ENCODE results near the gene RPN2. TPM values are rescaled to one million over a fixed set of nuclear protein-coding genes. Genes with fewer than 3 reads are reported as not detected.

The RPN2 gene
- total RNA-seq, 1 experiment from 2014 or later = 220 TPM

DNA sequence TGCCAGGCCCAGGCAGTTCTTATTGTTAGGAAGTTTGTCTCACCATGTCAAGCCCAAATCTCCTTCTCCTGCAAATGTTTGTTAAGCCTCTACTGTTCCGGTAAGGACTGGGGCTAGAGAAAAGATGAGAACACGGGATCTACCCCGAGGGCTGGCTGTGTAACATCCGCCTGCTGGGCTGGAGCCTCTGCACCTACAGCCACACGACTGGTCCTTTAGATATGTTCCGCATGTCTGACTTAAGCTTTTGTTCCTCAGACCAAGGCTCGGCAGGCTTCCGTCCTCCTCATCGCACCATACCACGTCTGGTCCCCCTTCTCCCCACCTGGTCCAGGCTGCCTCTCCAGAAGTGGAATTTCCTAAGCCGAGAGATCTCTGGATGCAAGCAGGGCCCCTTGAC lies 79.9 kb downstream of the RPN2 start:
- Histone ChIP-seq H3K9ac (ENCODE audit: low read length) (no peak overlapping the region), H4K20me1 (ENCODE audit: insufficient read depth) (no peaks in the 10 kb centered on the region), H3K27me3 (ENCODE audit: insufficient read depth, low read length) (0 out of 2 replicates have a peak, but pooled peaks cover 14% of the 10 kb centered on the region), H3K4me2 (ENCODE audit: low read length) (no peak overlapping the region), H3K36me3 (ENCODE audit: control insufficient read depth in 1 of 2, insufficient read depth in 2 of 2, low read length in 2 of 2) (no peaks in the 10 kb centered on the region), H2AFZ (ENCODE audit: low read depth, low read length, poor library complexity, severe bottlenecking) (no peak overlapping the region), H3K4me3 (replicated peaks in 1 of 2; ENCODE audit: low read depth in 1 of 2, low read length in 2 of 2) (no peak overlapping the region), H3K27ac (ENCODE audit: low read depth, low read length) (no peak overlapping the region), H3K79me2 (ENCODE audit: insufficient read depth, low read length) (no peaks in the 10 kb centered on the region), H3K4me1 (ENCODE audit: control insufficient read depth in 1 of 2, insufficient read depth in 2 of 2, low read length in 2 of 2) (no peaks in the 10 kb centered on the region), H3K9me3 (ENCODE audit: control insufficient read depth in 1 of 2, insufficient read depth in 1 of 2, low read depth in 1 of 2, low read length in 2 of 2) (no peaks in the 10 kb centered on the region), H3K9me2 (ENCODE audit: insufficient read depth) (no peaks in the 10 kb centered on the region)
- ATAC-seq (no peak), DNase-seq (ENCODE audit: low read depth, low spot score) (no peak)
- RAD21 ChIA-PET (ENCODE audit: low non-redundant PET in 1 of 2, low total read pairs in 2 of 2, uncharacterized antibody in 2 of 2, unreplicated experiment in 2 of 2) = no interaction called here
- intact Hi-C loops (cut with micrococcal nuclease) = no loop called here
- CTCF ChIA-PET = no interaction called here
- no peak for TF ChIP-seq CBX3 (IDR thresholded peaks at IDR 0.05; ENCODE audit: low read depth)
- POLR2A ChIA-PET = no interaction called here
- BruUV-seq (replicated peaks) = no TSS peak

DNA sequence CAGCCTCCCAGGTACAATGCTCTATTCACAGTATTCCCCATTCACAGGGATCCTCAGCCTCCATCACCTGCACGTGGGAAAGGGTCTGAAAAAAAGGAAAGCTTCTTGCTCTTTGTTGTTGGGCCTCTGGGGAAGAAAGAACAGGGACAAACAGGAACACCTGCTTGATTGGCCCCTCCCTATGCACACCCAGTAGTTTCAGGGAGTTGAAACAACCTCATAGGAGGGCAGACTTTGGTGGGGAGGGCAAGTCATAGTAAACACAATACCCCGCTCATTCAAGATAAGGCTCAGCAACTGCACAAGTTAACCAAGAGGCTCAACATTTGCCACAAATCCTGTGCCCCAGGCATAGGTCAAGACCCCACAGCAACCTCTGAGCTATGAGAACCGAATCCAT lies 80.7 kb downstream of the RPN2 start:
- Histone ChIP-seq H3K36me3 (ENCODE audit: control insufficient read depth in 1 of 2, insufficient read depth in 2 of 2, low read length in 2 of 2) (no peaks in the 10 kb centered on the region), H3K27ac (ENCODE audit: low read depth, low read length) (no peak overlapping the region), H3K9me2 (ENCODE audit: insufficient read depth) (no peaks in the 10 kb centered on the region), H3K9me3 (ENCODE audit: control insufficient read depth in 1 of 2, insufficient read depth in 1 of 2, low read depth in 1 of 2, low read length in 2 of 2) (no peaks in the 10 kb centered on the region), H4K20me1 (ENCODE audit: insufficient read depth) (no peaks in the 10 kb centered on the region), H3K79me2 (ENCODE audit: insufficient read depth, low read length) (no peaks in the 10 kb centered on the region), H3K4me2 (ENCODE audit: low read length) (no peak overlapping the region), H3K9ac (ENCODE audit: low read length) (no peak overlapping the region), H3K4me3 (replicated peaks in 1 of 2; ENCODE audit: low read depth in 1 of 2, low read length in 2 of 2) (no peak overlapping the region), H3K4me1 (ENCODE audit: control insufficient read depth in 1 of 2, insufficient read depth in 2 of 2, low read length in 2 of 2) (no peaks in the 10 kb centered on the region), H3K27me3 (ENCODE audit: insufficient read depth, low read length) (0 out of 2 replicates have a peak, but pooled peaks cover 14% of the 10 kb centered on the region), H2AFZ (ENCODE audit: low read depth, low read length, poor library complexity, severe bottlenecking) (no peak overlapping the region)
- ATAC-seq = no peak
- no peak for TF ChIP-seq FOSL1 (IDR thresholded peaks at IDR 0.05; ENCODE audit: low read depth)
- TF ChIP-seq CEBPB (IDR thresholded peaks at IDR 0.05; ENCODE audit: low read depth) = no peak
- no peak for TF ChIP-seq POLR2A (IDR thresholded peaks at IDR 0.05; ENCODE audit: borderline replicate concordance, extremely low read depth, insufficient read depth, insufficient read length)
- ChIA-PET CTCF (no interaction called here), POLR2A (no interaction called here), RAD21 (ENCODE audit: low non-redundant PET in 1 of 2, low total read pairs in 2 of 2, uncharacterized antibody in 2 of 2, unreplicated experiment in 2 of 2) (no interaction called here)
- DNase-seq (ENCODE audit: low read depth, low spot score) = no peak
- intact Hi-C loops (cut with micrococcal nuclease) = no loop called here
- no TSS peak for BruUV-seq (replicated peaks)

DNA sequence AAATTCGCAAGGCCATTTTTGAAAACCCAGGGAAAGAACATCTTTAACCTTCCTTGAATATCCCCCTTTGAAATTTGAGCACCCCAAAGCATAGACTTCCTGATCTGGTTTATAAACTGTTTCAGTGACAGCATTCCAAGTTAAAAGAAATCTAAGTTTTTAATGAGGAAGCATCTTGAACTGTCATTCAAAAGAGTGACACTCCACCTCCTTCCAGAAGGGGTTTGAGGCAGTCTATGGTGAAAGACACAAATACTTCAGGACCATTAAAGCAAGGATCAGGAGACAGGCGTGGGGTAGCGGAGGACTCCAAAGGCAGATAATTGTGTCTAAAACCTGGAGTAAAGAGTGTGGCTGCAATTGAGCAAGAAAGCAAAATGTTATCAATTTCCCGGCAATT lies 81.8 kb downstream of the RPN2 start:
- Histone ChIP-seq H3K79me2 (ENCODE audit: insufficient read depth, low read length) (no peaks in the 10 kb centered on the region), H3K27ac (ENCODE audit: low read depth, low read length) (no peak overlapping the region), H3K4me3 (replicated peaks in 1 of 2; ENCODE audit: low read depth in 1 of 2, low read length in 2 of 2) (no peak overlapping the region), H4K20me1 (ENCODE audit: insufficient read depth) (no peaks in the 10 kb centered on the region), H3K9ac (ENCODE audit: low read length) (no peak overlapping the region), H3K9me2 (ENCODE audit: insufficient read depth) (no peaks in the 10 kb centered on the region), H3K4me2 (ENCODE audit: low read length) (no peak overlapping the region), H3K9me3 (ENCODE audit: control insufficient read depth in 1 of 2, insufficient read depth in 1 of 2, low read depth in 1 of 2, low read length in 2 of 2) (no peaks in the 10 kb centered on the region), H3K4me1 (ENCODE audit: control insufficient read depth in 1 of 2, insufficient read depth in 2 of 2, low read length in 2 of 2) (no peaks in the 10 kb centered on the region), H2AFZ (ENCODE audit: low read depth, low read length, poor library complexity, severe bottlenecking) (no peak overlapping the region), H3K27me3 (ENCODE audit: insufficient read depth, low read length) (0 out of 2 replicates have a peak, but pooled peaks cover 14% of the 10 kb centered on the region), H3K36me3 (ENCODE audit: control insufficient read depth in 1 of 2, insufficient read depth in 2 of 2, low read length in 2 of 2) (no peaks in the 10 kb centered on the region)
- intact Hi-C loops (cut with micrococcal nuclease) = no loop called here
- no TSS peak for BruUV-seq (replicated peaks)
- ATAC-seq (no peak), DNase-seq (ENCODE audit: low read depth, low spot score) (no peak)
- ChIA-PET POLR2A (no interaction called here), RAD21 (ENCODE audit: low non-redundant PET in 1 of 2, low total read pairs in 2 of 2, uncharacterized antibody in 2 of 2, unreplicated experiment in 2 of 2) (no interaction called here), CTCF (no interaction called here)
- TF ChIP-seq ELF1 (IDR thresholded peaks at IDR 0.05; ENCODE audit: borderline replicate concordance, low read depth) = no peak
- TF ChIP-seq EZH2phosphoT487 (IDR thresholded peaks at IDR 0.05; ENCODE audit: borderline replicate concordance) = no peak
- TF ChIP-seq RAD21 (IDR thresholded peaks at IDR 0.05; ENCODE audit: low read depth) = no peak
- TF ChIP-seq, protein P1, sequence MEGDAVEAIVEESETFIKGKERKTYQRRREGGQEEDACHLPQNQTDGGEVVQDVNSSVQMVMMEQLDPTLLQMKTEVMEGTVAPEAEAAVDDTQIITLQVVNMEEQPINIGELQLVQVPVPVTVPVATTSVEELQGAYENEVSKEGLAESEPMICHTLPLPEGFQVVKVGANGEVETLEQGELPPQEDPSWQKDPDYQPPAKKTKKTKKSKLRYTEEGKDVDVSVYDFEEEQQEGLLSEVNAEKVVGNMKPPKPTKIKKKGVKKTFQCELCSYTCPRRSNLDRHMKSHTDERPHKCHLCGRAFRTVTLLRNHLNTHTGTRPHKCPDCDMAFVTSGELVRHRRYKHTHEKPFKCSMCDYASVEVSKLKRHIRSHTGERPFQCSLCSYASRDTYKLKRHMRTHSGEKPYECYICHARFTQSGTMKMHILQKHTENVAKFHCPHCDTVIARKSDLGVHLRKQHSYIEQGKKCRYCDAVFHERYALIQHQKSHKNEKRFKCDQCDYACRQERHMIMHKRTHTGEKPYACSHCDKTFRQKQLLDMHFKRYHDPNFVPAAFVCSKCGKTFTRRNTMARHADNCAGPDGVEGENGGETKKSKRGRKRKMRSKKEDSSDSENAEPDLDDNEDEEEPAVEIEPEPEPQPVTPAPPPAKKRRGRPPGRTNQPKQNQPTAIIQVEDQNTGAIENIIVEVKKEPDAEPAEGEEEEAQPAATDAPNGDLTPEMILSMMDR (IDR thresholded peaks at IDR 0.05 in 2 of 3, conservative IDR thresholded peaks at IDR 0.05 in 1 of 3; ENCODE audit: borderline replicate concordance in 1 of 3, insufficient read depth in 1 of 3, low read depth in 2 of 3, low read length in 2 of 3) = no peak
- TF ChIP-seq EZH2 (IDR thresholded peaks at IDR 0.05) = no peak
- TF ChIP-seq CBX3 (IDR thresholded peaks at IDR 0.05; ENCODE audit: low read depth) = no peak
- TF ChIP-seq FOSL1 (IDR thresholded peaks at IDR 0.05; ENCODE audit: low read depth) = no peak

Measured in HCT116 (cell line).